GM19438 (cell line): ENCODE measurements around the gene BCL2.

ENCODE experiments used
- ATAC-seq: cut with Tn5 transposase; IDR thresholded peaks from one replicate; pipeline ENCODE4 v1.9.1; 2021; ENCODE audit warnings: low read depth; ENCODE audit not compliant: unreplicated experiment

BCL2 gene

GRCh38 chr18:63131106-63131958 is 188.2 kb downstream of the BCL2 start:
- ATAC-seq: no peak

DNA sequence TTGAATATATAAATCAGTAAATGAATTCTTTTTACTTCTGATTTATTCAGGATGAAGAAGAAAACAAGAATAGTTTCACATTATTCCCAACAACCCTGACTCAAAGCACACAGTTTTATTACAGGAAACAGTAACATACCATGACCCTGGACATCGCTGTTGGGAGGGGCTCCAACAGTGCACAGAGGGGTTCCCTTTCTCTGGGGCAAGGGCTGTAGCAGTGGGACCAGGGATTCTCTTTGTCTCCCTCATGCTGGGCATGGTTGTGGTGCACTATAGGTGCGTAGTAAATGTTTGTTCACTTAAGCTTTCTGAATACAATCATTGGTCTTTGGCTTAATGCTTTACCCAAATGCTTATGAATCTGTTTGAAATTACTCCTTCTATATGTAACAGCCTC is 189.4 kb downstream of the BCL2 start:
- no peak for ATAC-seq

DNA sequence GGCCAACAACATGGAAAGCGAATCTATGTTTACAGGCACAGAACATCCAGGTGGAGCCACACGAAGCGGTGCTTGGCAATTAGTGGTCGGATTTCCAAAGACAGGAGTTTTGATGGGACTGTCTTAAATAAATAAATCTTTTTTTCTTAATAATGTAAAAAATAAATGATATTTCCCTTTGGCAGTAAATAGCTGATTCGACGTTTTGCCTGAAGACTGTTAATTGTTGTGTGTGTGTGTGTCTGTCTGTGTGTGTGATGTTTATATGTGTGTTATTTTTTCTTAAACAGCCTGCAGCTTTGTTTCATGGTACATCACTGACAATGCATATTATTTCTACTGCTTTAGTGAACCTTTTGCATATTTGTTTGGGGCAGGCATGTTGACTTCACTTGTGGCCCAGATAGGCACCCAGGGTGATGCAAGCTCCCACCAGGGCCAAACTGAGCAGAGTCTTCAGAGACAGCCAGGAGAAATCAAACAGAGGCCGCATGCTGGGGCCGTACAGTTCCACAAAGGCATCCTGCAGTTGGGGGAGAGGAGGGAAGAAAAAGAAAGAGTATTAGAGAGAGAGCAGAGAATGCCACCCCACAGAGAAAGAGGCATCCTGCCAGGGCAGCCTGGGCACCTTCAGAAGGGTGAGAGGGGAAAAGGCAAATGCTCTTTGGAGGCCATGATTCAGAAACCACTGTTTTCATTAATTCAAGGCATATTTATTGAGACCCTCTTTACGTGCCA is 191.2 kb downstream of the BCL2 start:
- no peak for ATAC-seq

- no peak for ATAC-seq
Observed at GRCh38 chr18:63126134-63127069, 193.2 kb downstream of the BCL2 start.

GRCh38 chr18:63120620-63121019 is 198.9 kb downstream of the BCL2 start:
- ATAC-seq: no peak

DNA sequence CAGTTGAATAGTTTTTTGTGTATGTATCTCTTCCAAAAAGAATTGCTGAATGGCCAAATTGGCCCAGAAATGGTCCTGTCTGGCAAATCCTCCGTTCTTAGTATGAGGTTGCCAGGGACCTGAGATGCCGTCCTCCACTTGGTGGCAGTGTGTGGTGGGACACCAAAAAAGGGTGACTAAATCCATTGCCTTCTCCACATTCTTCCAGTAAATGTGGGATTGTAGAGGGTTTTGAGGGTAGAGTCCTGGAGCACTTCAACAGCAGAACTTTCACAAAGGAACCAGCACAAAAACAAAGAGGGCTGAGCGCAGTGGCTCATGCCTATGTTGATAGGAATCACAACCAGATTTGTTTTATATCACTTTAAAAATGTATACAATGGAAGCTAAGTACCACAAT is 199.9 kb downstream of the BCL2 start:
- no peak for ATAC-seq

DNA sequence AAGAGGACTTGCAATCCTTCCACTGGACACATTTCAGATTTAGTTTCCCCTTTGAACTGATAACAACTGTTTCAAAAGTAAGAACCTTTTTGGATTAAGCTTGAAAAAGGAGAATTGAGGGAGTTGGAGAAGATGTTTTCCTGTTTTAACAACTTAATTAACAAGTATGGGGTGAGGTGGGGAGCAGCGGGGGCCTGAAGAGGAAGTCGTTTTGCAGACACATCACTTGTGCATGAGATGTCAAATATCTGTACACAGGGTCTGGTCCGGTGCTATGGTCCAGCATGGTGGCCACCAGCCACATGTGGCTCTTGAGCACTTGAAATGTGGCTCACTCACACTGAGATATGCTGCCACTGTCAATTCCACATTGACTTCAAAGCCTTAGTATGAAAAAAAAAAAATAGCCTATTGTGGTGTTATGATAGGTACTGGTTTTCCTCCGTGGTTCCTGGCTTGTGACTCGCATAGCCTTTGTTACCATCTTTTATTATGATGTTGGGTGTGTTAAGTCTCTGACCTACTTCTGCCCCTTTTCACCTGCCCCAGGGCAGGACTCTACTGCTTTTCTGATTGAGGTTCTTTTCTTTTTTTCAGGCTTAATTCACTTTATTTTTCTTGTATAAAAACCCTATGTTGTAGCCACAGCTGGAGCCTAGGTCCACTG is 205.5 kb downstream of the BCL2 start:
- ATAC-seq: no peak

GRCh38 chr18:63112706-63113105 is 206.9 kb downstream of the BCL2 start:
- ATAC-seq: no peak

DNA sequence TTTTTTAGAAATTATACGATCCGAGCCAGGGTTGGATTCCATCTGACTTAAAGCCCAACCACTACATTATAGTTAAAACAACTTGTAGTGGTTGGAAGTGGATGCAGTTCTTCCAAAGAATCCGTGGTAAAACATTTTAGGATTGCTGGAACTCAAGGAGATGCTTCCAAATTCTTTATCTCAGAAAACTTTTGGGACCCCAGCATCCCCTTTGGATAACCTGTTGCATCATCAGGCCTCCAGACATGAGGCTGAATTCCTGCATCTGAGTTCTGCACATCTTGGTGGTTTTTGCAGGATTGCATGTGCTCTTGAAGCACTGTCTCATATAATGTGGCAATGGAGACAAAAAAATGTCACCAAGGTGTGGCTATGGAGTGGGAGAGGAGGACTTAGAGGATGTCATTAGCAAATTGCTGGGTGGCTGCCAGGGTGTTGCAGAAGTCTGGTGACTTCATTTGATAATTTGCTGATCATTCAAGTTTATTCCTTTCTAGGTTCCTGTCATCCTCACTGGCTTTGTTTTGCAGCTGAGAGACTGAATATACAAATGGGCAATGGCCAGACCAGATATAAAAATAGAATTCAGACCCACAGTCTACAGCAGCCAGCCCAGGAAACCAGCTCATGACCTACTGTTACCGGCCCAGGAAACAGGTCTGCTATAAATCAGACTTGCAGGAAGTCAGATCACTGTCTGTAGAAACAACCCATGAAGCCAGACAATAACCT is 207.7 kb downstream of the BCL2 start:
- ATAC-seq: no peak

GRCh38 chr18:63109802-63110201 is 209.8 kb downstream of the BCL2 start:
- no peak for ATAC-seq

GRCh38 chr18:63109022-63109421 is 210.5 kb downstream of the BCL2 start:
- ATAC-seq: no peak

DNA sequence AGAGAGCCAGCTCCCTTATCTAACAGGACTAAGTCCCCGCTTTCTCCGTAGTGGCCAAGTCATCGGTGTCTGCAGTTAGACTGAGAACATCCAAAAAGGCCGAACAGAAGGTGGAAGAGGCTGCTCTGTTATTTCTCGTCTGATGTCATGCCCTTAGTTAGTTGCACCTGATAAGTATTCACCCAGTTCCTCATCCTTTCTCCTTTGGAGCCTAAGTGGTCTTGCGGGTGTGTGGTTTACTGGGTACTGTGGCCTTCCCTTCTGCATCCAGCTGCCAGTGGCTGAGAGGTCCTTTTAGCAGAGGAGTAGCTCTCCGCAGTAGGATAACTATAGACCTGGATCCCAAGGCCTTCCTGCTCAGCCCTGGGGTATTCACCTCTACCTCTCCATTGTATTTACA is 211.6 kb downstream of the BCL2 start:
- ATAC-seq: no peak

GRCh38 chr18:63107171-63107845 is 212.3 kb downstream of the BCL2 start:
- ATAC-seq: peak; percentile 43

DNA sequence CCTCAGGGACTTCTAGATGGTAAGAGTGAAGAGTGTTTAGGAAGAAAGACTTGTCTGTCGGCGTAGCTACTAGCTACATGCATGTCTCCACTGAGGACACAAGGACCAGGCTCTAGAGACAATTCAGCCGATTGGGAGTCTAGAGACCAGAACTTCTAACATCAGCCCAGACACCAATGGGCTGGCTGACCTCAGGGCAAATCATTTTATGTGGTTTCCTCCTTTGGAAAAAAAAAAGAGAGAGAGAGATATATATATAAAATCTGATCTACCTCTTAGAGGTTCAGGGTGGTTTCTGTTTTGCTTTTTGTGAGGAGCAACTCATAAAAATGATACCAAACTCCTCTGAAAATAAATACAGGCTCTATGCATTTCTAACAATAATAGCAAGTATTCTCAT is 212.8 kb downstream of the BCL2 start:
- peak; percentile 39 for ATAC-seq

- ATAC-seq: peak; percentile 40
Observed at GRCh38 chr18:63105636-63106316, 213.8 kb downstream of the BCL2 start.

GRCh38 chr18:63104868-63105267 is 214.7 kb downstream of the BCL2 start:
- no peak for ATAC-seq

- ATAC-seq: no peak
Observed at GRCh38 chr18:63102941-63103744, 216.4 kb downstream of the BCL2 start.

DNA sequence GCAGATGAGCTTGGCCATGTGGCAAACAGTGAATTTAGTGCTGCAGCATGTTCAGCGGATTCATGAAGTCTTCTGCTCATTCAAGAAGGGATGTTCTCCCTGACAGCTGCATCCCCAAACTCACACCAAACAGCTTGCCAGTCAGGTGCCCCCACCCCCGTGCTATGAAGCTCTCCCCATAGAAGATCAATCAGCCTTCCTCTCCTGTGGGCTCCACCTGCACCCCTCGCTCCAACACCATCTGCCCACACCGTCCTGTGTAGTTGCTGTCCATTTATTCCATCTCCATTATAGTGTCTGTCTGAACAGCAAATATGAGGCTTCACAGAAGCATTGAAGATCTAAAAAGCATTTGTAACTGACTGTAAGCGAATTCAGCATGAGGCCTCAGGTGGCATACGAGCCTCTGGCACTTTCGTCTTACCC is 218.9 kb downstream of the BCL2 start:
- no peak for ATAC-seq
